Astrocyte of the cerebellum (primary cell): Measurements from ENCODE around the gene IQCM.
"Not testable (repeated sequence)": the region's sequence is repeated elsewhere in the genome, so short reads cannot be mapped to it uniquely, and the experiment has no call there.

ENCODE experiments used
- DNase-seq: peaks from one replicate; pipeline ENCODE4 v3.0.0-alpha.2; 2011; ENCODE audit warnings: low read depth
- H3K4me3 ChIP-seq: 2 replicates; pipeline ENCODE4 v1.5.1; 2011; ENCODE audit warnings: mild to moderate bottlenecking, low read depth, low read length, moderate library complexity
- in situ Hi-C: cut with HindIII; loops from 2 replicates; pipeline ENCODE4 v1.10.0; 2017; ENCODE audit warnings: low sequenced_read_pairs
- TF ChIP-seq, protein P1 (sequence below): IDR thresholded peaks from 2 replicates; pipeline ENCODE4 v1.5.1; 2012; ENCODE audit warnings: low read length, low read depth, moderate library complexity, mild to moderate bottlenecking; ENCODE audit errors: missing control alignments

IQCM gene

GRCh38 chr4:149347139-149347538 is 468.5 kb downstream of the IQCM start:
- TF ChIP-seq, protein P1, sequence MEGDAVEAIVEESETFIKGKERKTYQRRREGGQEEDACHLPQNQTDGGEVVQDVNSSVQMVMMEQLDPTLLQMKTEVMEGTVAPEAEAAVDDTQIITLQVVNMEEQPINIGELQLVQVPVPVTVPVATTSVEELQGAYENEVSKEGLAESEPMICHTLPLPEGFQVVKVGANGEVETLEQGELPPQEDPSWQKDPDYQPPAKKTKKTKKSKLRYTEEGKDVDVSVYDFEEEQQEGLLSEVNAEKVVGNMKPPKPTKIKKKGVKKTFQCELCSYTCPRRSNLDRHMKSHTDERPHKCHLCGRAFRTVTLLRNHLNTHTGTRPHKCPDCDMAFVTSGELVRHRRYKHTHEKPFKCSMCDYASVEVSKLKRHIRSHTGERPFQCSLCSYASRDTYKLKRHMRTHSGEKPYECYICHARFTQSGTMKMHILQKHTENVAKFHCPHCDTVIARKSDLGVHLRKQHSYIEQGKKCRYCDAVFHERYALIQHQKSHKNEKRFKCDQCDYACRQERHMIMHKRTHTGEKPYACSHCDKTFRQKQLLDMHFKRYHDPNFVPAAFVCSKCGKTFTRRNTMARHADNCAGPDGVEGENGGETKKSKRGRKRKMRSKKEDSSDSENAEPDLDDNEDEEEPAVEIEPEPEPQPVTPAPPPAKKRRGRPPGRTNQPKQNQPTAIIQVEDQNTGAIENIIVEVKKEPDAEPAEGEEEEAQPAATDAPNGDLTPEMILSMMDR, result no peak
- DNase-seq, result no peak
- in situ Hi-C loops, result no loop called here
- no peak overlapping the region for H3K4me3 ChIP-seq

GRCh38 chr4:149345424-149345823 is 470.2 kb downstream of the IQCM start:
- TF ChIP-seq, protein P1, result no peak
- H3K4me3 ChIP-seq, result no peak overlapping the region
- no peak for DNase-seq
- in situ Hi-C loops, result no loop called here

GRCh38 chr4:149344436-149344835 is 471.2 kb downstream of the IQCM start:
- in situ Hi-C loops, result no loop called here
- TF ChIP-seq, protein P1, result no peak
- H3K4me3 ChIP-seq, result no peak overlapping the region
- peak; percentile 13 for DNase-seq

GRCh38 chr4:149343614-149344013 is 472.0 kb downstream of the IQCM start:
- in situ Hi-C loops, result no loop called here
- TF ChIP-seq, protein P1, result no peak
- DNase-seq, result no peak
- no peak overlapping the region for H3K4me3 ChIP-seq

DNA sequence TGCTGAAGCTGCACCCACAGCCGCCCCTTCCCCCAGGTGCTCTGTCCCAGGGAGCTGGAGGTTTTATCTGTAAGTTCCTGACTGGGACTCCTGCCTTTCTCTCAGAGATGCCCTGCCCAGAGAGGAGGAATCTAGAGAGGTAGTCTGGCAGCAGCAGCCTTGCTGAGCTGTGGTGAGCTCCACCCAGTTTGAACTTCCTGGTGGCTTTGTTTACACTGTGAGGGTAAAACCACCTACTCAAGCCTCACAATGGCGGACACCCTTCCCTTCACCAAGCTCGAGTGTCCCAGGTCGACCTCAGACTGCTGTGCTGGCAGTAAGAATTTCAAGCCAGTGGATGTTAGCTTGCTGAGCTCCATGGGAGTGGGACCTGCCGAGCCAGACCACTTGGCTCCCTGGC is 474.5 kb downstream of the IQCM start:
- in situ Hi-C loops, DNase-seq, H3K4me3 ChIP-seq: not testable (repeated sequence)

DNA sequence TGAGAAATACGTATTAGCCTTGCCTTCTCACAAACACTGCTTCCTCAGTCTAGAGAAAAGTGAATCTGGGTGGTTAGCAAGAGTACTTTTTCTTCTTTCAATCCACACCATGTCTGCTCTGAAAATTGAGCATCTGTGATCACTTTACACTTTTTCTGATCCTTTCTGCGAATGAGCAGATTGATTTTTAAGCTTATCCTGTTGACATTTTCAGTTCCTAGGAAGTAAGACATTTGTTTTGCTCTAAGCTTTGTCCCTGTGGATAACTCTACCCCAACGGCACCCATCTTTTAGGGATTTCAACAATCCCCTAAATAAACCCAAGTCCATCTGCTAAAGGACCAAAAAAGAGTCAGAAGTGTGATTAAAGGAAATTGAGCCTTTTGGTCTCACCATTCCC is 487.5 kb downstream of the IQCM start:
- no peak overlapping the region for H3K4me3 ChIP-seq
- in situ Hi-C loops, result no loop called here
- no peak for DNase-seq
- TF ChIP-seq, protein P1, result no peak

GRCh38 chr4:149322203-149322602 is 493.4 kb downstream of the IQCM start:
- TF ChIP-seq, protein P1, result no peak
- H3K4me3 ChIP-seq, result no peak overlapping the region
- no peak for DNase-seq
- in situ Hi-C loops, result no loop called here
